GM19397 (cell line): Measurements from ENCODE around the gene SCYL2.
"Not testable (repeated sequence)": the region's sequence is repeated elsewhere in the genome, so short reads cannot be mapped to it uniquely, and the experiment has no call there.

Source experiments
- ATAC-seq: cut with Tn5 transposase; IDR thresholded peaks from one replicate; pipeline ENCODE4 v1.9.1; 2021; ENCODE audit warnings: mild to moderate bottlenecking, moderate library complexity; ENCODE audit not compliant: unreplicated experiment

Gene SCYL2, protein sequence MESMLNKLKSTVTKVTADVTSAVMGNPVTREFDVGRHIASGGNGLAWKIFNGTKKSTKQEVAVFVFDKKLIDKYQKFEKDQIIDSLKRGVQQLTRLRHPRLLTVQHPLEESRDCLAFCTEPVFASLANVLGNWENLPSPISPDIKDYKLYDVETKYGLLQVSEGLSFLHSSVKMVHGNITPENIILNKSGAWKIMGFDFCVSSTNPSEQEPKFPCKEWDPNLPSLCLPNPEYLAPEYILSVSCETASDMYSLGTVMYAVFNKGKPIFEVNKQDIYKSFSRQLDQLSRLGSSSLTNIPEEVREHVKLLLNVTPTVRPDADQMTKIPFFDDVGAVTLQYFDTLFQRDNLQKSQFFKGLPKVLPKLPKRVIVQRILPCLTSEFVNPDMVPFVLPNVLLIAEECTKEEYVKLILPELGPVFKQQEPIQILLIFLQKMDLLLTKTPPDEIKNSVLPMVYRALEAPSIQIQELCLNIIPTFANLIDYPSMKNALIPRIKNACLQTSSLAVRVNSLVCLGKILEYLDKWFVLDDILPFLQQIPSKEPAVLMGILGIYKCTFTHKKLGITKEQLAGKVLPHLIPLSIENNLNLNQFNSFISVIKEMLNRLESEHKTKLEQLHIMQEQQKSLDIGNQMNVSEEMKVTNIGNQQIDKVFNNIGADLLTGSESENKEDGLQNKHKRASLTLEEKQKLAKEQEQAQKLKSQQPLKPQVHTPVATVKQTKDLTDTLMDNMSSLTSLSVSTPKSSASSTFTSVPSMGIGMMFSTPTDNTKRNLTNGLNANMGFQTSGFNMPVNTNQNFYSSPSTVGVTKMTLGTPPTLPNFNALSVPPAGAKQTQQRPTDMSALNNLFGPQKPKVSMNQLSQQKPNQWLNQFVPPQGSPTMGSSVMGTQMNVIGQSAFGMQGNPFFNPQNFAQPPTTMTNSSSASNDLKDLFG

GRCh38 chr12:100266835-100267602, at the start of gene SCYL2, which contains the start of gene DEPDC4:
Gene SCYL2 (plus strand): TSS chr12:100267177. CDS start chr12:100282971, 15,794 bp downstream.
Gene DEPDC4 (minus strand): TSS chr12:100267079. CDS start chr12:100267076, 3 bp downstream.
- ATAC-seq: peak; percentile 92

- no peak for ATAC-seq
Observed at GRCh38 chr12:100219328-100220109, 47.5 kb upstream of the SCYL2 start.

- ATAC-seq: no peak
Observed at GRCh38 chr12:100221523-100221922, 45.5 kb upstream of the SCYL2 start.

GRCh38 chr12:100222173-100222572, 44.8 kb upstream of the SCYL2 start:
- ATAC-seq: not testable (repeated sequence)

- no peak for ATAC-seq
Observed at GRCh38 chr12:100225491-100225890, 41.5 kb upstream of the SCYL2 start.

- ATAC-seq: no peak
Observed at GRCh38 chr12:100229036-100229635, 37.8 kb upstream of the SCYL2 start.

- no peak for ATAC-seq
Observed at GRCh38 chr12:100229876-100230275, 37.1 kb upstream of the SCYL2 start.

DNA sequence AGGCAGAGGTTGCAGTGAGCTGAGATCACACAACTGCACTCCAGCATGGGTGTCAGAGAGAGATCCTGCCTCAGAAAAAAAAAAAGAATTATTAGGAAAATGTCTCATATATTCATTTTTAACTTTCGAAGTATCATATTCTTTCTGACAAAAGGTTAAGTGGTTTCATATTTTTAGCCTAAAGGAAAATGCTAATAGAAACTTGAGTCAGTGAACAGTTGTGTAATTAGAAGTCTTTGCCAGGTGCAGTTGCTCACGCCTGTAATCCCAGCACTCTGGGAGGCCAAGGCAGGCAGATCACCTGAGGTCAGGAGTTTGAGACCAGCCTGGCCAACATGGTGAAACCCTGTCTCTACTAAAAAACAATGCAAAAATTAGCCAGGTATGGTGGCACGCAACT, 35.1 kb upstream of the SCYL2 start:
- not testable (repeated sequence) for ATAC-seq

DNA sequence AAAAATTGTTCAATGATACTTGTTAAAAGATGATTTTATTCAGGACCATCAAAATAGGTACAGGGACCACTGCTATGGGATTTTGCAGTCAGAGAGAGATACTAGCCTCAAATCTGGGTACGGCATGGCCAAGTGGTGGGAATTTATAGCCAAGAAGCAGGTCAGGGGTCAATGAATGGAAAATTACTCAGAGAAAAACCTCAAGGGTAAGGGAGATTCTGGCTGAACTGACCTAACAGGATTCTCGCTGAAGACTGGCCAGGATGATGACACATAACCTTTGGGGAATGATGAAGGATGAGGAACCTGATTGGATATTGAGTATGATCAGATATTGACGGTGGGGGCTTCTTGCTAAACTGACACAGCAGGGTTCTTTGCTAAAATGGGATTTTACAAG, 32.8 kb upstream of the SCYL2 start:
- ATAC-seq: no peak

GRCh38 chr12:100234591-100235304, 32.2 kb upstream of the SCYL2 start:
- no peak for ATAC-seq

DNA sequence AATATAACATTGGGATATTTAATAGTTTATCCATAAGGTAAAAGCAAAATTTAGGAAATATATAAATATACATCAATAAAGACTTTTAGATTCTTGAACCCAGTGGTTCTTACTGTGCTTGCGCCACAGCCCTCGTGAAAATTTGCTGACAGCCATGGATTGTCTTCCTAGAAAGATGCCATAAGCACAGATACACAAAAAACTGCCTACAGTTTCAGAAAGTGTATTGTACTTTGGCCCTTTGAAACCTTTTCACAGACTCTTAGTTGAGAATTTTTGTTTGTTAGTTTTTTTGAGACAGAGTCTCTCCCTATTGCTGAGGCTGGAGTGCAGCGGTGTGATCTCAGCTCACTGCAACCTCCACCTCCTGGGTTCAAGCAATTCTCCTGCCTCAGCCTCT, 28.2 kb upstream of the SCYL2 start:
- no peak for ATAC-seq

DNA sequence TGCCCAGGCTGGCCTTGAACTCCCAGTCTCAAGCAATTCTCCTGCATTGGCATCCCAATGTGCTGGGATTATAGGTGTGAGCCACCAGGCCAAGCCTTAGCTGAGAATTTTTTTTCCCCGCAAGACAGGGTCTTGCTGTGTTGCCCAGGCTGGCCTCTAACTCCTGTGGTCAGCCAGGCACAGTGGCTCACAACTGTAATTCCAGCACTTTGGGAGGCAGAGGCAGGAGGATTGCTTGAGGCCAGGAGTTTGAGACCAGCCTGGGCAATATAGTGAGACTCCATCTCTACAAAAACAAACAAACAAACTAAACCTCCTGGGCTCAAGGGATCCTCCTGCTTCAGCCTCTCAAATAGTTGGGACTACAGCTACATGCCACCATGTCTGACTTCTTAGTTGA, 27.4 kb upstream of the SCYL2 start:
- ATAC-seq: no peak

DNA sequence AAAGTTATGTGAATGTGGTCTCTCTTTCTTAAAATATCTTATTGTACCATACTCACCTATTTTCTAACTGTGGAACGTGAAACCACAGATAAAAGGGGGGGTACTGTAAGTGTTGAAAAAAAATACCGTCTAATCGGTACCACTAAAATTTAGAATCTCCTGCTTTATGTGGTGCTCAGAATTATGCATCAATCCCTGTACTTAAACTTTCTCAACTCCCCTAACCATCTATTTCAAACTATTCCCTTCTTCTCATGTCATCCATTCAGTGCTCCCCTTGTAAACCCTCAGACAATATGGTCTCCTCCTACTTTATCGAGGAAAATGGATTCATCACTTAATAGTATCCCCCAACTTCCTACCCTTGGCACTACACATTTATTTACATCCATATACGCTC, 23.8 kb upstream of the SCYL2 start:
- ATAC-seq: no peak

GRCh38 chr12:100247765-100248164, 19.2 kb upstream of the SCYL2 start:
- no peak for ATAC-seq

DNA sequence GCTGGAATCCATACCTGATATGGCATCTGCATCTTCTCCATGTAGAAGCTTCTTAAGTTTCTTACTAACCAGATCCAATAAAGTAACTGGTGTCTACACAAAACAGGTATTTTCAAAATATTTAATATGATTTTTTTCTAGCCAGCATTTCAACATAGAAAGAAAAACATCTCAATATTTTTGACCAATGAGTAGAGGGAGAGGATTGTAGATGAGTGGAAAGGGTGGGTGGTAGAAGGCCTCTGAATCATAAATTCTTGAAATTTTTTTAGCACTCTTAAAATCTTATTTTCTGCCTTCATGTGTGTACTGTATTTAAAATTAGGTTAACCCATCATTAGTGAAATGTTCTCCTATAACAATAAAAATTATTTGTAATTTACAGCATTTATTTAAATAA, 18.1 kb upstream of the SCYL2 start:
- no peak for ATAC-seq

GRCh38 chr12:100249941-100250340, 17.0 kb upstream of the SCYL2 start:
- no peak for ATAC-seq

DNA sequence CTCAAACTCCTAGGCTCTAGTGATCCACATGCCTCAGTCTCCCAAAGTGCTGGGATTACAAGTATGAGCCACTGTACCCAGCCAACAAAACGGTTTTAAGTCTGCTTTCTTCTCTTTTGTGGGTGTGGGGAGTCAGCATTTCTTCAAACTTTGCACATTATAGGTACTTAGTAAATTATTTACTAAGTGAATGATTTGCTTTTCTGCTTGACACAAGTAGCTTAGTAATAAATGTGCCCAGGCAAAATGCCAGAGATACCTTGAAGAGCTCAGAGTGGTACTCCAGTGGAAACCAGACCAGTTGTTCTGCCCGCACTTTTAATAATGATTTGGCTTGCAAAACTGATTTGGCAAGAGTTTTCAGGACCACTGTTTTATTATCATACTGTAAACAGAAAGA, 15.1 kb upstream of the SCYL2 start:
- ATAC-seq: no peak

- no peak for ATAC-seq
Observed at GRCh38 chr12:100253437-100253836, 13.5 kb upstream of the SCYL2 start.

- ATAC-seq: no peak
Observed at GRCh38 chr12:100254876-100255275, 12.1 kb upstream of the SCYL2 start.
